H1 (cell line): ENCODE measurements around the gene HDLBP. TPM values are rescaled to one million over a fixed set of nuclear protein-coding genes. Genes with fewer than 3 reads are reported as not detected.
A peak's percentile ranks its signal among the peaks of the same experiment; 100 is the strongest.

Experiments used
- CTCF ChIA-PET: fragments of 300-600 bp; sonication (Branson Sonifier 250); formaldehyde crosslinking; loops from one replicate; lab custom pipeline; 2021; ENCODE audit not compliant: partially characterized antibody; lab: Charles Lee
- POLR2A ChIA-PET: fragments of 300-600 bp; sonication (Branson Sonifier 250); formaldehyde crosslinking; loops from one replicate; lab custom pipeline; 2021; ENCODE audit warnings: inconsistent platforms; ENCODE audit not compliant: partially characterized antibody; lab: Charles Lee
- DNase-seq, 2 experiments: peaks; one replicate each; pipeline versions ENCODE4 v3.0.0 to v3.0.0-alpha.2; 2010 to 2022; ENCODE audit warnings: low spot score in 2 of 2, low read depth in 1 of 2, mixed read lengths in 1 of 2
- FAIRE-seq: peaks from 2 replicates; lab custom pipeline; 2011; peaks lifted over from hg19 to GRCh38; lab: Jason Lieb, UNC
- H2AFZ ChIP-seq: 2 replicates; pipeline ENCODE4 v1.8.1; 2012; ENCODE audit warnings: low read length, inconsistent platforms
- H2AK5ac ChIP-seq: 2 replicates; pipeline ENCODE4 v1.6.1; 2013; ENCODE audit warnings: low read depth, low read length
- H2BK120ac ChIP-seq: replicated peaks from 2 replicates; pipeline ENCODE3; 2013; ENCODE audit warnings: low read depth, low read length, inconsistent platforms
- H2BK12ac ChIP-seq: 2 replicates; pipeline ENCODE4 v1.6.1; 2013; ENCODE audit warnings: low read depth, low read length
- H2BK15ac ChIP-seq: 2 replicates; pipeline ENCODE4 v1.6.1; 2013; ENCODE audit warnings: low read length
- H2BK20ac ChIP-seq: 2 replicates; pipeline ENCODE4 v1.6.1; 2013; ENCODE audit warnings: low read length
- H2BK5ac ChIP-seq: 2 replicates; pipeline ENCODE4 v1.6.1; 2013; ENCODE audit warnings: low read depth, low read length
- H3K14ac ChIP-seq: 2 replicates; pipeline ENCODE4 v1.6.1; 2013; ENCODE audit warnings: inconsistent platforms; ENCODE audit not compliant: insufficient read length
- H3K18ac ChIP-seq: 2 replicates; pipeline ENCODE4 v1.6.1; 2013; ENCODE audit warnings: low read length; ENCODE audit errors: extremely low read depth
- H3K23ac ChIP-seq: 2 replicates; pipeline ENCODE4 v1.6.1; 2013; ENCODE audit warnings: inconsistent platforms; ENCODE audit not compliant: insufficient read length
- H3K23me2 ChIP-seq: 2 replicates; pipeline ENCODE4 v1.6.1; 2013; ENCODE audit warnings: low read depth, low read length
- H3K27ac ChIP-seq: 2 replicates; pipeline ENCODE4 v1.6.1; 2011; ENCODE audit warnings: low read depth, low read length, inconsistent platforms
- H3K27me3 ChIP-seq, 4 experiments: replicated peaks in 1 of 4; 1 replicate in 1 of 4; 2 replicates in 3 of 4; pipeline versions ENCODE4 v1.6.1 to v1.8.1; 2011 to 2013; ENCODE audit warnings: low read length in 3 of 4, mild to moderate bottlenecking in 3 of 4, inconsistent platforms in 2 of 4, mixed read lengths in 2 of 4, moderate library complexity in 1 of 4; ENCODE audit not compliant: control insufficient read depth in 3 of 4, insufficient read depth in 3 of 4; ENCODE audit errors: extremely low read depth in 1 of 4
- H3K36me3 ChIP-seq, 4 experiments: 2 replicates each; pipeline versions ENCODE4 v1.6.1 to v1.8.1; 2011 to 2013; ENCODE audit warnings: mild to moderate bottlenecking in 4 of 4, low read length in 3 of 4, moderate library complexity in 2 of 4, control low read depth in 1 of 4, inconsistent platforms in 1 of 4; ENCODE audit not compliant: insufficient read depth in 4 of 4, control insufficient read depth in 2 of 4
- H3K4ac ChIP-seq: replicated peaks from 2 replicates; pipeline ENCODE3; 2013; ENCODE audit warnings: low read length, low read depth, mixed read lengths, inconsistent platforms; ENCODE audit not compliant: insufficient read length
- H3K4me1 ChIP-seq, 4 experiments: replicated peaks in 1 of 4; 1 replicate in 1 of 4; 2 replicates in 3 of 4; pipeline versions ENCODE4 v1.6.1 to v1.8.1; 2011 to 2013; ENCODE audit warnings: low read length in 3 of 4, inconsistent platforms in 2 of 4, mixed read lengths in 1 of 4; ENCODE audit not compliant: insufficient read depth in 4 of 4, control insufficient read depth in 3 of 4
- H3K4me2 ChIP-seq, 2 experiments: 2 replicates each; pipeline versions ENCODE4 v1.6.1 to v1.8.1; 2011 to 2013; ENCODE audit warnings: low read depth in 2 of 2, low read length in 2 of 2, control low read depth in 1 of 2, inconsistent platforms in 1 of 2, mild to moderate bottlenecking in 1 of 2; ENCODE audit not compliant: insufficient read depth in 1 of 2
- H3K4me3 ChIP-seq, 4 experiments: fragments of 200-600, 300-600 bp in 1 of 4; sonication (generic), shearing (Covaris generic), sonication (Bioruptor Twin) in 1 of 4; 2 replicates each; pipeline versions ENCODE4 v1.5.1 to v1.8.1; 2011 to 2016; ENCODE audit warnings: low read length in 4 of 4, low read depth in 3 of 4, control low read depth in 2 of 4, inconsistent platforms in 2 of 4, mild to moderate bottlenecking in 2 of 4, mixed read lengths in 1 of 4, moderate library complexity in 1 of 4; ENCODE audit not compliant: insufficient read depth in 2 of 4; ENCODE audit errors: extremely low read depth in 1 of 4
- H3K56ac ChIP-seq: replicated peaks from 2 replicates; pipeline ENCODE3; 2013; ENCODE audit warnings: low read depth, mild to moderate bottlenecking, mixed read lengths, low read length, inconsistent platforms; ENCODE audit not compliant: insufficient read length
- H3K79me1 ChIP-seq: 2 replicates; pipeline ENCODE4 v1.6.1; 2013; ENCODE audit warnings: low read depth, low read length, control low read depth
- H3K79me2 ChIP-seq, 2 experiments: 2 replicates each; pipeline versions ENCODE4 v1.6.1 to v1.8.1; 2012 to 2013; ENCODE audit warnings: low read length in 2 of 2, mild to moderate bottlenecking in 2 of 2, inconsistent platforms in 1 of 2; ENCODE audit not compliant: insufficient read depth in 2 of 2, control insufficient read depth in 1 of 2
- H3K9ac ChIP-seq, 4 experiments: replicated peaks in 1 of 4; 1 replicate in 1 of 4; 2 replicates in 3 of 4; pipeline versions ENCODE4 v1.6.1 to v1.8.1; 2011 to 2013; ENCODE audit warnings: low read depth in 3 of 4, low read length in 3 of 4, control low read depth in 2 of 4, mild to moderate bottlenecking in 2 of 4, moderate library complexity in 2 of 4, inconsistent platforms in 1 of 4; ENCODE audit errors: extremely low read depth in 1 of 4
- H3K9me3 ChIP-seq, 2 experiments: 2 replicates each; pipeline versions ENCODE4 v1.6.1 to v1.8.1; 2012 to 2013; ENCODE audit warnings: mild to moderate bottlenecking in 2 of 2, moderate library complexity in 2 of 2, control low read depth in 1 of 2, inconsistent platforms in 1 of 2, low read depth in 1 of 2, low read length in 1 of 2, mixed read lengths in 1 of 2; ENCODE audit not compliant: insufficient read depth in 2 of 2
- H4K20me1 ChIP-seq, 2 experiments: replicated peaks in 1 of 2; 2 replicates each; pipeline versions ENCODE3 to v1.8.1; 2011 to 2013; ENCODE audit warnings: inconsistent platforms in 2 of 2, low read length in 2 of 2, mild to moderate bottlenecking in 1 of 2; ENCODE audit not compliant: insufficient read depth in 2 of 2, control insufficient read depth in 1 of 2
- H4K5ac ChIP-seq: 2 replicates; pipeline ENCODE4 v1.6.1; 2013; ENCODE audit warnings: low read length, low read depth, mixed read lengths, inconsistent platforms; ENCODE audit not compliant: insufficient read length
- H4K8ac ChIP-seq: 2 replicates; pipeline ENCODE4 v1.8.0; 2013; ENCODE audit warnings: mild to moderate bottlenecking, moderate library complexity, low read length, inconsistent platforms; ENCODE audit not compliant: insufficient read depth; ENCODE audit errors: extremely low read depth
- H4K91ac ChIP-seq: replicated peaks from 2 replicates; pipeline ENCODE3; 2013; ENCODE audit warnings: low read length, mixed read lengths, inconsistent platforms; ENCODE audit not compliant: insufficient read length
- CTBP2 ChIP-seq: IDR thresholded peaks from 2 replicates; pipeline ENCODE4 v1.7.0; 2011; ENCODE audit warnings: borderline replicate concordance, mild to moderate bottlenecking, moderate library complexity, mixed read lengths, low read length; ENCODE audit not compliant: insufficient read depth, insufficient read length
- EP300 ChIP-seq, 2 experiments: IDR thresholded peaks; 1 replicate in 1 of 2; 2 replicates in 1 of 2; pipeline ENCODE4 v1.6.1; 2011 to 2012; ENCODE audit warnings: low read depth in 2 of 2, low read length in 2 of 2, mild to moderate bottlenecking in 2 of 2, borderline replicate concordance in 1 of 2, inconsistent platforms in 1 of 2, moderate library complexity in 1 of 2
- GTF2F1 ChIP-seq: IDR thresholded peaks from 2 replicates; pipeline ENCODE4 v1.6.1; 2012; ENCODE audit warnings: low read depth, low read length, improper control_type of control experiment, borderline replicate concordance
- HDAC6 ChIP-seq: IDR thresholded peaks from one replicate; pipeline ENCODE4 v1.7.1; 2012; ENCODE audit warnings: low read depth, mild to moderate bottlenecking, inconsistent platforms, low read length, moderate library complexity
- MAFK ChIP-seq: IDR thresholded peaks from 2 replicates; pipeline ENCODE4 v1.6.1; 2012; ENCODE audit warnings: low read depth, mild to moderate bottlenecking, improper control_type of control experiment, low read length
- TBP ChIP-seq: IDR thresholded peaks from 2 replicates; pipeline ENCODE4 v1.6.1; 2011; ENCODE audit warnings: low read depth, low read length, improper control_type of control experiment
- YY1 ChIP-seq: IDR thresholded peaks from 2 replicates; pipeline ENCODE4 v1.6.1; 2011; ENCODE audit warnings: low read depth, mild to moderate bottlenecking, low read length
- WGBS, 2 experiments: shearing (Covaris generic) in 1 of 2; methylation state at CpG; one replicate each; pipeline versions ENCODE4 v1.1.6 to v1.1.7; 2013 to 2015; ENCODE audit warnings: low lambda C conversion rate in 2 of 2, mixed read lengths in 2 of 2, inconsistent platforms in 1 of 2, low coverage in 1 of 2, missing lambda C conversion rate in 1 of 2; ENCODE audit not compliant: insufficient replicate concordance in 2 of 2, insufficient coverage in 1 of 2, insufficient read length in 1 of 2; ENCODE audit errors: extremely low coverage in 1 of 2, missing lambda C conversion rate in 1 of 2; 5-methylcytosine and 5-hydroxymethylcytosine counted together
- polyA plus RNA-seq, 7 experiments: library from polyadenylated mRNA; depleted of rRNA in 3 of 7; stranded (reverse) in 5 of 7; unstranded in 2 of 7; fragments of >200 nt in 5 of 7; fragments of 200-250 nt in 2 of 7; gene quantifications; 1 replicate in 5 of 7; 2 replicates in 1 of 7; 4 replicates in 1 of 7; pipeline versions ENCODE4 v1.2.1 to v1.2.3, GENCODE V29; 2011 to 2013; ENCODE audit warnings: missing spikeins in 2 of 7, mixed read lengths in 2 of 7
- total RNA-seq: library from RNA; stranded (reverse); fragmentation: NEBNext Ultra II Directional; extraction: Animal tissue kit (Norgen Biotek cat#: 25700); gene quantifications from 2 replicates; pipeline ENCODE4 v1.2.1, GENCODE V29; 2021
- TF ChIP-seq, protein P1 (sequence below), 3 experiments: IDR thresholded peaks; 1 replicate in 2 of 3; 2 replicates in 1 of 3; pipeline versions ENCODE4 v1.5.1 to v1.6.1; 2011; ENCODE audit warnings: low read length in 3 of 3, mild to moderate bottlenecking in 3 of 3, inconsistent platforms in 2 of 3, low read depth in 1 of 3, moderate library complexity in 1 of 3; ENCODE audit not compliant: insufficient read depth in 1 of 3; ENCODE audit errors: control extremely low read depth in 1 of 3
- TF ChIP-seq, protein P2 (sequence below): IDR thresholded peaks from 2 replicates; pipeline ENCODE4 v1.6.1; 2011; ENCODE audit warnings: low read depth, mild to moderate bottlenecking, low read length; ENCODE audit not compliant: insufficient read depth

HDLBP gene
- total and polyA plus RNA-seq, 2 of the 8 experiments (the other 6 are each of a cell fraction or from before 2014, with no cell fraction given), result 185 to 360 TPM

DNA sequence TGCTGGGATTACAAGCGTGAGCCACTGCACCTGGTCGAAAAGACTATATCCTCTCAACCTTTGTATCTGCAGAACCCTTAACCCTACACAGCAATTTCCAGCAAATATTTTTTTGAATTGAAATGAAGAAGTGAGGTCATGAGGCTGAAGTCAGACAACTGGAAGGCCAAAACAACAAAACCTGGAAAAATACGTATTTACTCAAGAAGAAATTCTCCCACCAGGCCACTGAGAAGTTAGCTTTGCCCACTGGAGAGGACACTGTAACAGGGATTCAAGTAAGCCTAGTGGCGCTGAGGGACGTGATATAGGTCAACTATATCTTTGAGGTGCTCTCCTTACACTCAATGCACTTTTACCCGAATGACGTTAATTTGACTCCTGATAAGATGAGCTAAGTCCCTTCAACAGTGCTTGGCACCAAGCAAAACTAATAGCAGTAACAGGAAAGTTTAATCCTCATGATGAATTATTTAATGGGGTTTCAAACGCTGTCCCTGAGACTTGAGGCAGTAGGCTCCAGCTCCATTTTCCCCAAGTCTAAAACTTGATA is 1.9 kb downstream of the HDLBP start:
- TF ChIP-seq EP300 (IDR thresholded peaks at IDR 0.05; ENCODE audit: borderline replicate concordance in 1 of 2, low read depth in 2 of 2, low read length in 2 of 2) (no peak), MAFK (no peak), GTF2F1 (no peak), HDAC6 (no peak), YY1 (no peak), TBP (no peak), CTBP2 (no peak)
- TF ChIP-seq, protein P1, sequence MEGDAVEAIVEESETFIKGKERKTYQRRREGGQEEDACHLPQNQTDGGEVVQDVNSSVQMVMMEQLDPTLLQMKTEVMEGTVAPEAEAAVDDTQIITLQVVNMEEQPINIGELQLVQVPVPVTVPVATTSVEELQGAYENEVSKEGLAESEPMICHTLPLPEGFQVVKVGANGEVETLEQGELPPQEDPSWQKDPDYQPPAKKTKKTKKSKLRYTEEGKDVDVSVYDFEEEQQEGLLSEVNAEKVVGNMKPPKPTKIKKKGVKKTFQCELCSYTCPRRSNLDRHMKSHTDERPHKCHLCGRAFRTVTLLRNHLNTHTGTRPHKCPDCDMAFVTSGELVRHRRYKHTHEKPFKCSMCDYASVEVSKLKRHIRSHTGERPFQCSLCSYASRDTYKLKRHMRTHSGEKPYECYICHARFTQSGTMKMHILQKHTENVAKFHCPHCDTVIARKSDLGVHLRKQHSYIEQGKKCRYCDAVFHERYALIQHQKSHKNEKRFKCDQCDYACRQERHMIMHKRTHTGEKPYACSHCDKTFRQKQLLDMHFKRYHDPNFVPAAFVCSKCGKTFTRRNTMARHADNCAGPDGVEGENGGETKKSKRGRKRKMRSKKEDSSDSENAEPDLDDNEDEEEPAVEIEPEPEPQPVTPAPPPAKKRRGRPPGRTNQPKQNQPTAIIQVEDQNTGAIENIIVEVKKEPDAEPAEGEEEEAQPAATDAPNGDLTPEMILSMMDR (IDR thresholded peaks at IDR 0.05; ENCODE audit: control extremely low read depth in 1 of 3, insufficient read depth in 1 of 3, low read depth in 1 of 3, low read length in 3 of 3), result no peak
- TF ChIP-seq, protein P2, sequence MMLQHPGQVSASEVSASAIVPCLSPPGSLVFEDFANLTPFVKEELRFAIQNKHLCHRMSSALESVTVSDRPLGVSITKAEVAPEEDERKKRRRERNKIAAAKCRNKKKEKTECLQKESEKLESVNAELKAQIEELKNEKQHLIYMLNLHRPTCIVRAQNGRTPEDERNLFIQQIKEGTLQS, result no peak
- Histone ChIP-seq H4K8ac (no peak overlapping the region), H3K9me3 (no peaks in the 10 kb centered on the region), H3K14ac (no peak overlapping the region), H3K18ac (no peak overlapping the region), H3K9ac (no peak overlapping the region; a peak in 1 of 7 replicates), H2AK5ac (no peak overlapping the region; the same call in 1 of the 2 replicates), H2BK15ac (no peak overlapping the region), H3K23ac (no peak overlapping the region), H3K27me3 (no peaks in the 10 kb centered on the region), H2BK120ac (no peak overlapping the region), H2BK5ac (no peak overlapping the region), H3K4ac (no peak overlapping the region), H4K5ac (no peak overlapping the region), H2BK12ac (no peak overlapping the region), H4K91ac (no peak overlapping the region), H2BK20ac (no peak overlapping the region), H3K79me1 (peaks cover 9% of the 10 kb centered on the region), H4K20me1 (peaks cover 4 to 23% of the 10 kb centered on the region in 2 experiments), H3K27ac (no peak overlapping the region), H3K56ac (no peak overlapping the region), H3K79me2 (peaks cover 74 to 90% of the 10 kb centered on the region in 2 experiments), H3K23me2 (peaks cover 10% of the 10 kb centered on the region), H3K4me3 (peak overlapping the region in 2 of 4 experiments; percentile 72 to 95; a peak in 2 of 8 replicates), H3K36me3 (peaks cover 0 to 7% (median 0%) of the 10 kb centered on the region in 4 experiments; a peak in 1 of 8 replicates), H3K4me2 (peak overlapping the region; percentile 90 to 93), H2AFZ (no peak overlapping the region), H3K4me1 (peaks cover 0 to 6% (median 1%) of the 10 kb centered on the region in 4 experiments; a peak in 4 of 7 replicates)
- ChIA-PET POLR2A (interaction anchor here (1.1 to 3.6 kb wide), 13 partner anchors 10 to 212 kb away, joined by 3 to 47 read pairs (median 5); no protein-coding TSS in a partner anchor), CTCF (interaction anchor here (0.7 to 1.5 kb wide), 3 partner anchors 9 to 39 kb away, joined by 3 to 5 read pairs (median 3); no protein-coding TSS in a partner anchor)
- FAIRE-seq (no peak), DNase-seq (no peak)
- 89% methylated on average over 8 of the region's 8 CpGs; no CpG with 5 or more reads in 1 of the 2 experiments for WGBS, 2 experiments
